ENCODE results near the gene LIPE. TPM values are rescaled to one million over a fixed set of nuclear protein-coding genes. Genes with fewer than 3 reads are reported as not detected.
A peak's percentile ranks its signal among the peaks of the same experiment; 100 is the strongest.

Gene LIPE
- polyA plus RNA-seq, 1 donor from 2014 or later, result 19.1 TPM

DNA sequence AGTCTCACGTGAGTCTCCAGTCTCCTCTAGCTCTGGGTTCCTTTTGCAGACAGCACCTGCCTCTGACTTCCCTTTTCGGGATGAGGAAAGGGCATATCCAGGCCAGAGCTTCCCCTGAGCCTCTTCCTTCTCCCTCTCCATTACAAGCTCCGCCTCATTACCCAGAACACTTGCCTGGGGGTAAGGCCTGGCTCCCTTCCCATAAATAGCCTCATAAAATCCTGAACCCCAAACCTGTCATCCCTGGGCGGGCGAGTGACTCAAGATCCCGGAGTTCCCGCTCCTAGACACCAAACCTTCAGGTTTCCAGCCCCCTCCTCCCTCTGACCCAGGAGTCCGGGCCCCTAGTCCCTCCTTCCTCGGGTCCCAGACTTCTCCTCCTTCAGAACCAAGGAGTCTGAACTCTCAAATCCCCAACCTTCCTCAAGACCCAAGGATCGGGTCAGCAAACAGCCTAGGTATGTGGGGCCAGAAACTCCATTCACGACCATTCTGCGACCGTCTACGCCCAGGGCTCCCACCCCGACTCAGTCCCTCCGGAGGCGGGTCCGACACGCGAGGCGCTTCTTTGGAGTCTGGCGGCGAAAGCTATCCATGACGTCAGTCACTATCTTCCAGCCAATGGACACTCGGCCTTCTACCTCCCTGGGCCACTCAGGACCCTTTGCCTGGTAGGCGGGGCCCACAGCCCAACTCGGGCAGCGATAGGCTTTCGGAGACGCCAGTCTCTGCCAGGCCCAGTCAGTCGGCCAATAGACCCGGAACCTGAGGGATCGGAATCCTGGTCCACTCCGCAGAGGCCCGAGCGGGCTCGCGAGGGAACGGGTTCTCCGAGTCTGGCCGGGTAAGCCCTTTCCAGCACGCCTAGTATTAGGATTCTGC is 30.6 kb downstream of the LIPE start:
- Histone ChIP-seq H3K4me2 (ENCODE audit: low read length) (peak overlapping the region; percentile 89), H3K9ac (ENCODE audit: low read length) (peak overlapping the region; percentile 79), H3F3A (ENCODE audit: insufficient read depth, low read length, poor library complexity, severe bottlenecking) (no peaks in the 10 kb centered on the region), H3K27me3 (ENCODE audit: insufficient read depth, low read depth, low read length) (no peaks in the 10 kb centered on the region), H3K36me3 (ENCODE audit: insufficient read depth, low read length) (no peaks in the 10 kb centered on the region), H3K9me3 (ENCODE audit: low read length) (no peaks in the 10 kb centered on the region), H4K20me1 (ENCODE audit: insufficient read depth) (no peaks in the 10 kb centered on the region), H3K9me2 (ENCODE audit: insufficient read depth, low read length) (no peaks in the 10 kb centered on the region), H3K27ac (ENCODE audit: low read length) (peak overlapping the region; percentile 73), H3K79me2 (replicated peaks; ENCODE audit: insufficient read depth, low read length) (peaks cover 8% of the 10 kb centered on the region), H2AFZ (ENCODE audit: low read depth, low read length) (peak overlapping the region; percentile 53), H3K4me3 (ENCODE audit: low read length) (peak overlapping the region; percentile 69)
- TF ChIP-seq EZH2 (IDR thresholded peaks at IDR 0.05; ENCODE audit: borderline replicate concordance, insufficient read depth, low read length, poor library complexity, severe bottlenecking), result no peak
- peak; percentile 35 for TF ChIP-seq EP300 (conservative IDR thresholded peaks at IDR 0.05; ENCODE audit: poor library complexity, severe bottlenecking)
- TF ChIP-seq POLR2AphosphoS5 (IDR thresholded peaks at IDR 0.05), result peak; percentile 87
- TF ChIP-seq, protein P1, sequence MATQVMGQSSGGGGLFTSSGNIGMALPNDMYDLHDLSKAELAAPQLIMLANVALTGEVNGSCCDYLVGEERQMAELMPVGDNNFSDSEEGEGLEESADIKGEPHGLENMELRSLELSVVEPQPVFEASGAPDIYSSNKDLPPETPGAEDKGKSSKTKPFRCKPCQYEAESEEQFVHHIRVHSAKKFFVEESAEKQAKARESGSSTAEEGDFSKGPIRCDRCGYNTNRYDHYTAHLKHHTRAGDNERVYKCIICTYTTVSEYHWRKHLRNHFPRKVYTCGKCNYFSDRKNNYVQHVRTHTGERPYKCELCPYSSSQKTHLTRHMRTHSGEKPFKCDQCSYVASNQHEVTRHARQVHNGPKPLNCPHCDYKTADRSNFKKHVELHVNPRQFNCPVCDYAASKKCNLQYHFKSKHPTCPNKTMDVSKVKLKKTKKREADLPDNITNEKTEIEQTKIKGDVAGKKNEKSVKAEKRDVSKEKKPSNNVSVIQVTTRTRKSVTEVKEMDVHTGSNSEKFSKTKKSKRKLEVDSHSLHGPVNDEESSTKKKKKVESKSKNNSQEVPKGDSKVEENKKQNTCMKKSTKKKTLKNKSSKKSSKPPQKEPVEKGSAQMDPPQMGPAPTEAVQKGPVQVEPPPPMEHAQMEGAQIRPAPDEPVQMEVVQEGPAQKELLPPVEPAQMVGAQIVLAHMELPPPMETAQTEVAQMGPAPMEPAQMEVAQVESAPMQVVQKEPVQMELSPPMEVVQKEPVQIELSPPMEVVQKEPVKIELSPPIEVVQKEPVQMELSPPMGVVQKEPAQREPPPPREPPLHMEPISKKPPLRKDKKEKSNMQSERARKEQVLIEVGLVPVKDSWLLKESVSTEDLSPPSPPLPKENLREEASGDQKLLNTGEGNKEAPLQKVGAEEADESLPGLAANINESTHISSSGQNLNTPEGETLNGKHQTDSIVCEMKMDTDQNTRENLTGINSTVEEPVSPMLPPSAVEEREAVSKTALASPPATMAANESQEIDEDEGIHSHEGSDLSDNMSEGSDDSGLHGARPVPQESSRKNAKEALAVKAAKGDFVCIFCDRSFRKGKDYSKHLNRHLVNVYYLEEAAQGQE (IDR thresholded peaks at IDR 0.05; ENCODE audit: borderline replicate concordance), result peak; percentile 36
- TF ChIP-seq SMC3 (conservative IDR thresholded peaks at IDR 0.05; ENCODE audit: poor library complexity), result peak; percentile 27
- peak; percentile 25 for TF ChIP-seq RAD21 (conservative IDR thresholded peaks at IDR 0.05)
- peak; percentile 70 for TF ChIP-seq TAF1 (IDR thresholded peaks at IDR 0.05; ENCODE audit: low read depth)
- TF ChIP-seq, protein P2, sequence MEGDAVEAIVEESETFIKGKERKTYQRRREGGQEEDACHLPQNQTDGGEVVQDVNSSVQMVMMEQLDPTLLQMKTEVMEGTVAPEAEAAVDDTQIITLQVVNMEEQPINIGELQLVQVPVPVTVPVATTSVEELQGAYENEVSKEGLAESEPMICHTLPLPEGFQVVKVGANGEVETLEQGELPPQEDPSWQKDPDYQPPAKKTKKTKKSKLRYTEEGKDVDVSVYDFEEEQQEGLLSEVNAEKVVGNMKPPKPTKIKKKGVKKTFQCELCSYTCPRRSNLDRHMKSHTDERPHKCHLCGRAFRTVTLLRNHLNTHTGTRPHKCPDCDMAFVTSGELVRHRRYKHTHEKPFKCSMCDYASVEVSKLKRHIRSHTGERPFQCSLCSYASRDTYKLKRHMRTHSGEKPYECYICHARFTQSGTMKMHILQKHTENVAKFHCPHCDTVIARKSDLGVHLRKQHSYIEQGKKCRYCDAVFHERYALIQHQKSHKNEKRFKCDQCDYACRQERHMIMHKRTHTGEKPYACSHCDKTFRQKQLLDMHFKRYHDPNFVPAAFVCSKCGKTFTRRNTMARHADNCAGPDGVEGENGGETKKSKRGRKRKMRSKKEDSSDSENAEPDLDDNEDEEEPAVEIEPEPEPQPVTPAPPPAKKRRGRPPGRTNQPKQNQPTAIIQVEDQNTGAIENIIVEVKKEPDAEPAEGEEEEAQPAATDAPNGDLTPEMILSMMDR (IDR thresholded peaks at IDR 0.05; ENCODE audit: poor library complexity, severe bottlenecking), result no peak
- peak; percentile 72 for TF ChIP-seq MXI1 (conservative IDR thresholded peaks at IDR 0.05; ENCODE audit: poor library complexity, severe bottlenecking)

DNA sequence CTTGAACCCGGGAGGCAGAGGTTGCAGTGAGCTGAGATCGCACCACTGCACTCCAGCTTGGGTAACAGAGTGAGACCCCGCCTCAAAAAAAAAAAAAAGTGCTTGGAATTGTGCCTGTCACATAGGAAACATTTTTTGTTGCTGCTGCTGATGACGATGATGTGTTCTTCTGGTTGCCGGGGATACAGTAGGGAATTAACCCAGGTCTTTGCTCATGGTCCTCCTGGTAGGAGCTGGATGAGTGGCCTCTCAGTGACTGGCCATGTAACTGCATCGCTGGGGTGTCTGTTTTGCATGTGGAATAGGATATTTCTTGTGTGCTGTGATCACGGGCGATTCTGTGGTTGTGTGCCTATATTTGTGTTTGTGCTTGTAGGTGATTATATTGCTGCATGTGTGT is 32.4 kb downstream of the LIPE start:
- H3K4me2 ChIP-seq (ENCODE audit: low read length), result no peak overlapping the region
- no peak overlapping the region for H2AFZ ChIP-seq (ENCODE audit: low read depth, low read length)
- no peaks in the 10 kb centered on the region for H3K27me3 ChIP-seq (ENCODE audit: insufficient read depth, low read depth, low read length)
- no peaks in the 10 kb centered on the region for H3F3A ChIP-seq (ENCODE audit: insufficient read depth, low read length, poor library complexity, severe bottlenecking)
- H3K27ac ChIP-seq (ENCODE audit: low read length), result no peak overlapping the region
- no peaks in the 10 kb centered on the region for H3K9me2 ChIP-seq (ENCODE audit: insufficient read depth, low read length)
- TF ChIP-seq RAD21 (conservative IDR thresholded peaks at IDR 0.05) (no peak), POLR2AphosphoS5 (IDR thresholded peaks at IDR 0.05) (no peak), TAF1 (IDR thresholded peaks at IDR 0.05; ENCODE audit: low read depth) (no peak), EP300 (conservative IDR thresholded peaks at IDR 0.05; ENCODE audit: poor library complexity, severe bottlenecking) (no peak), MXI1 (conservative IDR thresholded peaks at IDR 0.05; ENCODE audit: poor library complexity, severe bottlenecking) (no peak), EZH2 (IDR thresholded peaks at IDR 0.05; ENCODE audit: borderline replicate concordance, insufficient read depth, low read length, poor library complexity, severe bottlenecking) (no peak), SMC3 (conservative IDR thresholded peaks at IDR 0.05; ENCODE audit: poor library complexity) (no peak)
- TF ChIP-seq, protein P1 (IDR thresholded peaks at IDR 0.05; ENCODE audit: borderline replicate concordance), result no peak
- TF ChIP-seq, protein P2 (IDR thresholded peaks at IDR 0.05; ENCODE audit: poor library complexity, severe bottlenecking), result no peak
- peaks cover 8% of the 10 kb centered on the region for H3K79me2 ChIP-seq (replicated peaks; ENCODE audit: insufficient read depth, low read length)
- no peak overlapping the region for H3K4me3 ChIP-seq (ENCODE audit: low read length)
- no peaks in the 10 kb centered on the region for H3K36me3 ChIP-seq (ENCODE audit: insufficient read depth, low read length)
- H3K9ac ChIP-seq (ENCODE audit: low read length), result no peak overlapping the region
- H3K9me3 ChIP-seq (ENCODE audit: low read length), result no peaks in the 10 kb centered on the region
- H4K20me1 ChIP-seq (ENCODE audit: insufficient read depth), result no peaks in the 10 kb centered on the region

Data from neural cell (in vitro differentiated cells).